ENCODE measurements around the gene CASK.

DNA sequence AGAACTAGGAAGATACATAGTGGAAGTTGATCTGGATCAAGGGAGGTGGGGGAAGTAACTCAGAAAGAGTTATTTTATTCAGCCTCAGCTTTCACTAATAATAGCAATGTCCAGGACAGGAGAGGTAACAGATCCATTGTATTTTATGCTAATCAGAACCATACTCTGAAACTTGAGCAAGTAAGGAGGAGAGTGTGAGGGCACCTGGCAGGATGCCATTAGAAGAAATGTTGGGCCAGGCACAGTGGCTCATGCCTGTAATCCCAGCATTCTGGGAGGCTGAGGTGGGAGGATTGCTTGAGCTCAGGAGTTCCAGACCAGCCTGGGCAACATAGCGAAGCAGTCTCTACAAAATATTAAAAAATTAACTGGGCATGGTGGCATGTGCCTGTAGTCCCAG, 218.3 kb downstream of the CASK start:
- TF ChIP-seq, protein P1, sequence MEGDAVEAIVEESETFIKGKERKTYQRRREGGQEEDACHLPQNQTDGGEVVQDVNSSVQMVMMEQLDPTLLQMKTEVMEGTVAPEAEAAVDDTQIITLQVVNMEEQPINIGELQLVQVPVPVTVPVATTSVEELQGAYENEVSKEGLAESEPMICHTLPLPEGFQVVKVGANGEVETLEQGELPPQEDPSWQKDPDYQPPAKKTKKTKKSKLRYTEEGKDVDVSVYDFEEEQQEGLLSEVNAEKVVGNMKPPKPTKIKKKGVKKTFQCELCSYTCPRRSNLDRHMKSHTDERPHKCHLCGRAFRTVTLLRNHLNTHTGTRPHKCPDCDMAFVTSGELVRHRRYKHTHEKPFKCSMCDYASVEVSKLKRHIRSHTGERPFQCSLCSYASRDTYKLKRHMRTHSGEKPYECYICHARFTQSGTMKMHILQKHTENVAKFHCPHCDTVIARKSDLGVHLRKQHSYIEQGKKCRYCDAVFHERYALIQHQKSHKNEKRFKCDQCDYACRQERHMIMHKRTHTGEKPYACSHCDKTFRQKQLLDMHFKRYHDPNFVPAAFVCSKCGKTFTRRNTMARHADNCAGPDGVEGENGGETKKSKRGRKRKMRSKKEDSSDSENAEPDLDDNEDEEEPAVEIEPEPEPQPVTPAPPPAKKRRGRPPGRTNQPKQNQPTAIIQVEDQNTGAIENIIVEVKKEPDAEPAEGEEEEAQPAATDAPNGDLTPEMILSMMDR (IDR thresholded peaks at IDR 0.05), result no peak
- TF ChIP-seq POLR2A (IDR thresholded peaks at IDR 0.05), result no peak

All from Peyer's patch (tissue), 4 donors.